BLaER1 (cell line): ENCODE data around the gene WLS.

ENCODE experiments used
- H3K27ac ChIP-seq: shearing (Covaris generic); formaldehyde crosslinking; 2 replicates; pipeline ENCODE4 v1.8.1; 2022
- H3K27me3 ChIP-seq: shearing (Covaris generic); formaldehyde crosslinking; 2 replicates; pipeline ENCODE4 v1.8.1; 2022
- H3K36me3 ChIP-seq: shearing (Covaris generic); formaldehyde crosslinking; 2 replicates; pipeline ENCODE4 v1.8.1; 2022
- H3K4me1 ChIP-seq: shearing (Covaris generic); formaldehyde crosslinking; 2 replicates; pipeline ENCODE4 v1.8.1; 2022
- H3K4me2 ChIP-seq: shearing (Covaris generic); formaldehyde crosslinking; 2 replicates; pipeline ENCODE4 v1.8.1; 2022
- H3K4me3 ChIP-seq: shearing (Covaris generic); formaldehyde crosslinking; 2 replicates; pipeline ENCODE4 v1.8.1; 2022
- H3K9ac ChIP-seq: shearing (Covaris generic); formaldehyde crosslinking; 2 replicates; pipeline ENCODE4 v1.8.1; 2022
- H3K9me3 ChIP-seq: shearing (Covaris generic); formaldehyde crosslinking; 2 replicates; pipeline ENCODE4 v1.8.1; 2022
- H4K20me1 ChIP-seq: shearing (Covaris generic); formaldehyde crosslinking; 2 replicates; pipeline ENCODE4 v1.8.1; 2022
- Cebpa-rat ChIP-seq: shearing (Covaris generic); IDR thresholded peaks from 2 replicates; pipeline ENCODE4 v1.8.1; 2022

Gene WLS

GRCh38 chr1:68255301-68255700 is 23.0 kb upstream of the WLS start:
- Histone ChIP-seq H3K9ac (no peak overlapping the region), H3K4me1 (no peaks in the 10 kb centered on the region), H4K20me1 (no peaks in the 10 kb centered on the region), H3K4me2 (no peak overlapping the region), H3K27ac (no peak overlapping the region), H3K9me3 (no peaks in the 10 kb centered on the region), H3K36me3 (no peaks in the 10 kb centered on the region), H3K4me3 (no peak overlapping the region), H3K27me3 (no peaks in the 10 kb centered on the region)
- no peak for TF ChIP-seq Cebpa-rat

GRCh38 chr1:68254667-68255226 is 22.4 kb upstream of the WLS start:
- Histone ChIP-seq H3K9me3 (no peaks in the 10 kb centered on the region), H3K36me3 (no peaks in the 10 kb centered on the region), H3K27ac (no peak overlapping the region), H3K4me2 (no peak overlapping the region), H3K9ac (no peak overlapping the region), H3K27me3 (no peaks in the 10 kb centered on the region), H3K4me3 (no peak overlapping the region), H4K20me1 (no peaks in the 10 kb centered on the region), H3K4me1 (no peaks in the 10 kb centered on the region)
- TF ChIP-seq Cebpa-rat = no peak

- no peak overlapping the region for H3K27ac ChIP-seq
- no peak overlapping the region for H3K4me2 ChIP-seq
- H3K4me1 ChIP-seq = peaks cover 7% of the 10 kb centered on the region; the same call in 1 of the 2 replicates
- no peaks in the 10 kb centered on the region for H3K36me3 ChIP-seq
- no peak overlapping the region for H3K9ac ChIP-seq
- H3K4me3 ChIP-seq = no peak overlapping the region
- H3K27me3 ChIP-seq = peaks cover 26% of the 10 kb centered on the region
- H4K20me1 ChIP-seq = no peaks in the 10 kb centered on the region; the same call in 1 of the 2 replicates
- no peak for TF ChIP-seq Cebpa-rat
- H3K9me3 ChIP-seq = no peaks in the 10 kb centered on the region
These were observed 4.7 kb upstream of the WLS start for GRCh38 chr1:68237040-68237439.

- Histone ChIP-seq H3K4me1 (peaks cover 18% of the 10 kb centered on the region; the same call in 1 of the 2 replicates), H3K4me2 (no peak overlapping the region), H3K9me3 (no peaks in the 10 kb centered on the region), H4K20me1 (peaks cover 15% of the 10 kb centered on the region; the same call in 1 of the 2 replicates), H3K9ac (no peak overlapping the region), H3K27me3 (peaks cover 56% of the 10 kb centered on the region), H3K36me3 (no peaks in the 10 kb centered on the region), H3K4me3 (no peak overlapping the region), H3K27ac (no peak overlapping the region)
- no peak for TF ChIP-seq Cebpa-rat
These were observed 1.8 kb upstream of the WLS start for GRCh38 chr1:68234094-68234493.

GRCh38 chr1:68233202-68233601 is 879 bp upstream of the WLS start:
- Histone ChIP-seq H3K9ac (no peak overlapping the region), H3K9me3 (no peaks in the 10 kb centered on the region), H3K27ac (no peak overlapping the region), H4K20me1 (peaks cover 15% of the 10 kb centered on the region; the same call in 1 of the 2 replicates), H3K4me2 (peak overlapping the region; percentile 93; the same call in 1 of the 2 replicates), H3K4me1 (peaks cover 18% of the 10 kb centered on the region; the same call in 1 of the 2 replicates), H3K36me3 (no peaks in the 10 kb centered on the region), H3K4me3 (no peak overlapping the region), H3K27me3 (peaks cover 61% of the 10 kb centered on the region)
- no peak for TF ChIP-seq Cebpa-rat

GRCh38 chr1:68231627-68232288 is 565 bp downstream of the WLS start:
- Histone ChIP-seq H3K4me3 (peak overlapping the region; percentile 63), H3K9me3 (no peaks in the 10 kb centered on the region), H3K27ac (no peak overlapping the region), H3K4me2 (peak overlapping the region; percentile 93), H3K27me3 (peaks cover 62% of the 10 kb centered on the region), H4K20me1 (peaks cover 15% of the 10 kb centered on the region; the same call in 1 of the 2 replicates), H3K4me1 (peaks cover 18% of the 10 kb centered on the region; the same call in 1 of the 2 replicates), H3K9ac (no peak overlapping the region), H3K36me3 (no peaks in the 10 kb centered on the region)
- no peak for TF ChIP-seq Cebpa-rat

- Histone ChIP-seq H3K9ac (no peak overlapping the region), H3K4me1 (peaks cover 18% of the 10 kb centered on the region; the same call in 1 of the 2 replicates), H3K4me2 (peak overlapping the region; percentile 93), H3K27ac (no peak overlapping the region), H3K4me3 (peak overlapping the region; percentile 63), H4K20me1 (peaks cover 15% of the 10 kb centered on the region; the same call in 1 of the 2 replicates), H3K27me3 (peaks cover 62% of the 10 kb centered on the region), H3K36me3 (no peaks in the 10 kb centered on the region), H3K9me3 (no peaks in the 10 kb centered on the region)
- TF ChIP-seq Cebpa-rat = no peak
These were observed 1.3 kb downstream of the WLS start for GRCh38 chr1:68230901-68231626.

- Histone ChIP-seq H3K27ac (no peak overlapping the region), H3K9me3 (no peaks in the 10 kb centered on the region), H3K4me2 (no peak overlapping the region), H3K4me1 (peaks cover 18% of the 10 kb centered on the region; the same call in 1 of the 2 replicates), H3K4me3 (no peak overlapping the region; the same call in 1 of the 2 replicates), H4K20me1 (peaks cover 15% of the 10 kb centered on the region; the same call in 1 of the 2 replicates), H3K36me3 (no peaks in the 10 kb centered on the region), H3K27me3 (peaks cover 62% of the 10 kb centered on the region), H3K9ac (no peak overlapping the region)
- no peak for TF ChIP-seq Cebpa-rat
These were observed 1.9 kb downstream of the WLS start for GRCh38 chr1:68230484-68230802.

- H3K27me3 ChIP-seq = peaks cover 62% of the 10 kb centered on the region
- peaks cover 15% of the 10 kb centered on the region; the same call in 1 of the 2 replicates for H4K20me1 ChIP-seq
- TF ChIP-seq Cebpa-rat = no peak
- H3K4me1 ChIP-seq = peaks cover 18% of the 10 kb centered on the region; the same call in 1 of the 2 replicates
- H3K36me3 ChIP-seq = no peaks in the 10 kb centered on the region
- no peak overlapping the region for H3K4me3 ChIP-seq
- no peaks in the 10 kb centered on the region for H3K9me3 ChIP-seq
- H3K4me2 ChIP-seq = no peak overlapping the region
- H3K27ac ChIP-seq = no peak overlapping the region
- no peak overlapping the region for H3K9ac ChIP-seq
These were observed 2.5 kb downstream of the WLS start for GRCh38 chr1:68229650-68230483.
